HL-60 (cell line): Measurements from ENCODE around the gene OGFOD3.

Experiments used
- DNase-seq, 2 experiments: peaks; one replicate each; pipeline ENCODE4 v3.0.0-alpha.2; 2010 to 2020; ENCODE audit warnings: low read depth in 1 of 2, low spot score in 1 of 2
- H3K27ac ChIP-seq: fragments of 250-450 bp; sonication (Bioruptor Pico); replicated peaks from 2 replicates; pipeline ENCODE4 v1.5.1; 2020; ENCODE audit warnings: mild to moderate bottlenecking, moderate library complexity
- H3K27me3 ChIP-seq: fragments of 250-450 bp; sonication (Bioruptor Pico); 2 replicates; pipeline ENCODE4 v1.5.1; 2021; ENCODE audit warnings: mild to moderate bottlenecking, moderate library complexity; ENCODE audit not compliant: insufficient read depth, poor library complexity, severe bottlenecking
- H3K4me3 ChIP-seq: replicated peaks from 2 replicates; pipeline ENCODE4 v1.5.1; 2011; ENCODE audit warnings: mild to moderate bottlenecking, control low read depth, low read length; ENCODE audit not compliant: insufficient read depth
- CTCF ChIP-seq: IDR thresholded peaks from one replicate; pipeline ENCODE4 v1.5.1; 2011; ENCODE audit warnings: low read length, control low read depth, inconsistent platforms; ENCODE audit not compliant: insufficient read depth
- GABPA ChIP-seq: IDR thresholded peaks from 2 replicates; pipeline ENCODE4 v1.6.1; 2012; ENCODE audit warnings: low read depth
- POLR2AphosphoS5 ChIP-seq: IDR thresholded peaks from 2 replicates; pipeline ENCODE4 v1.6.1; 2012; ENCODE audit warnings: low read depth
- REST ChIP-seq: IDR thresholded peaks from 2 replicates; pipeline ENCODE4 v1.6.1; 2012; ENCODE audit warnings: low read depth; ENCODE audit not compliant: insufficient replicate concordance
- SPI1 ChIP-seq: IDR thresholded peaks from 2 replicates; pipeline ENCODE4 v1.6.1; 2012; ENCODE audit warnings: low read depth, mild to moderate bottlenecking, borderline replicate concordance
- long read RNA-seq: library from polyadenylated mRNA; unstranded; transcript quantifications from one replicate; pipeline ENCODE4 v2.0.0, GENCODE V29; 2020

The OGFOD3 gene
- long read RNA-seq, full-length matches to known transcripts, result 118 of 157 reads
- long read RNA-seq, partial matches to known transcripts, result 5 of 157 reads
- long read RNA-seq, other reads (novel, unspliced or antisense), result 34 of 157 reads

GRCh38 chr17:82418001-82418986 is at the start of gene OGFOD3, which contains the start of gene HEXD:
Gene OGFOD3 (minus strand): TSS chr17:82418586. CDS start chr17:82418485, 101 bp downstream.
Gene HEXD (plus strand): TSS chr17:82418347. CDS start chr17:82419800, 1,453 bp downstream.
- peak; percentile 60 to 75 for DNase-seq
- peak within 1 kb of the TSS; percentile 57 for H3K27ac ChIP-seq
- H3K27me3 ChIP-seq, result no peaks in the 10 kb centered on the region
- TF ChIP-seq REST (peak; percentile 53), POLR2AphosphoS5 (peak; percentile 56; the same call in 1 of the 2 replicates), CTCF (no peak)
- peak within 1 kb of the TSS; percentile 73 for H3K4me3 ChIP-seq

- TF ChIP-seq REST, result no peak
- TF ChIP-seq POLR2AphosphoS5, result no peak
- no peak for TF ChIP-seq CTCF
- no peak for TF ChIP-seq SPI1
- no peak for TF ChIP-seq GABPA
- Histone ChIP-seq H3K4me3 (no peak overlapping the region), H3K27me3 (no peaks in the 10 kb centered on the region), H3K27ac (no peak overlapping the region)
- DNase-seq, result no peak
Observed at GRCh38 chr17:82465023-82465603, 46.7 kb upstream of the OGFOD3 start.

- DNase-seq, result no peak
- TF ChIP-seq CTCF, result no peak
- TF ChIP-seq GABPA, result no peak
- TF ChIP-seq REST, result no peak
- TF ChIP-seq SPI1, result no peak
- no peak for TF ChIP-seq POLR2AphosphoS5
- no peak overlapping the region for H3K27ac ChIP-seq
- H3K4me3 ChIP-seq, result no peak overlapping the region
- H3K27me3 ChIP-seq, result no peaks in the 10 kb centered on the region
Observed at GRCh38 chr17:82464567-82464929, 46.2 kb upstream of the OGFOD3 start.
